ENCODE results near the gene GRM2.

GRM2 gene

DNA sequence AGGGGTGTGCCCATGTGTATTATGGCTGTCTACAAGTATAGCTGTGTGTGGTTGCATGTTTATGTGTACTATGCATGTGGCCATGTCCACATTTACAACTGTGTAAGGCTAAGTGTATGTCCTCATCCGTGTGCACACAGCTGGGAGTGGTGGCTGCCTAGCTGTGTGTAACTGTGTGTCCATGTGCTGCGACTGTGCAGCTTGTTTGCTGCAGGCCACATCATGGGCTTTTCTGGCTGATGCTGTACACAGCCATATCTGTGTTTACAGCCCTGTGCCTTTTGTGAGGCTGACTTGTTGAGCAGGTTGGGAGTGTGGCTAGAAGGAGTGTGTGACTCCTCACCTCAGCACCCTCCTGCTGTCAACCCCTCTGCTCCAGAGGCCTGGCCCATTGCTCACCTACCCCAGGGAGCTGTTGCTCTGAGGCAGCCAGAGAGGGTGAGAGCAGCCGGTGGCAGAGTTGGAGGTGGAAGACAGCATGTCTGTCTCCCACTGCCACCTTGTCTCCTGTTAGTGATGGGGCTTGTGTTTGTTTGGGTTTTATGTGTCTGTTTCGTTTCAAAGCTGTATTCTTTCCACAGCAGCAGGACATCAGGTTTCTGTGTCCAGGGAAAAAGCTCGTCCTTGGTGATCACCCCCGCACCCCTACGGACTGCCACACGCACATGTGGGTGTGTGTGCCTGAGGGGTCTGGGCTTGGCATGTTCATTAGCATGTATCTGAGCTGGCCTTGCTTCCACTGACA lies 1.4 kb upstream of the GRM2 start:
- no peak for DNase-seq (ENCODE audit: low spot score)

DNA sequence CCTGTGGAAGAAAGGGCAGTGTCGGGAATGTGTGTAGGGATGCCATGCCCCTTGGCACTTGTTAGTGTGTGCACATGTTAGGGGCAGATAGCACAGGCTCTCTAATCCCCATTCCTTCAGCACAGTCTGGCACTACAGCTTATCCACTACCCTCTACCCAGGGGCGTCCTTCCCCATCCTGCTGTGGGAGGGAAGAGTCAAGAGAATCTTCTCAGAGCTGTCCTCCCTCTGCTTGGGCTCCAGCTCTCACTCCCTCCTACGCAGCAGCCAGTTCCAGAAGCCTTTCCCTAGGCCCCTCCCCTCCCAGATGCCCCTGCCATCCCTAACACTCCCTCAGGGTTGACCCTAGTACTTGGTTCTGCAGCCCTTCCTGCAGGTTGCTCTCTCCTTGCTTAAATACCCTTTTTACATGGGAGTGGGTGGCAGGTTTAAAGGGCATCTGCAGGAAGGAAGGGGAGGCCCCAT lies 815 bp upstream of the GRM2 start:
- no peak for DNase-seq (ENCODE audit: low spot score)

DNA sequence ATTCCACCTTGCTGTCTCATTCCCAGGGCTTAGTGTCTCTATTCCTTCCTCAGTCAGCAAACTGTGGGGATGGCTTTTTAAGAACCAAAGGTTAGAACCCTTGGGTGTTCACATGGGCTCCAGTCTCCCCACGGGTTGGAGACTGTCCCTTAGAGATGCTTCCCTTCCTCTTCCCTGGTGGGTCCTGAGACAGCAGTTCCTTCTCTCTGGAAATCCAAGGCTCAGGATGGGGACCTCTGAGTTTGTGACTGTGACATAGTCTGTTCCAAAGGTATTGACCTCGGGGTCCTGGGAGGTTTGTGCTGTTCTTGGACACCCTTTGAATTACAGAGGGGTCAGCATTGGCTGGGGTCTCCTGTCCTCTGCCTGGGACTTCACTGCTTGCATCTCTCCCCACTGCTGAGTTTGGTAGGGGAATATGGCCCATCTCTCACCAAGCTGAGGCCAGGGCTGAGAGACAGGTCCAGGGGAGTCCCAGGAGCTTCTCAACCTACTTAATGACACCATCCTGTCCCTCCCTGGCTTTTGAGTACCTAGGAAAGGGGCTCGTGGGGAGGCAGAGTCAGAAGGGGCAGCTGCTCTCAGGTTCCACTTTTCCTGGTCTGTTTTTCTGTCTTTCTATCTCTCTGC lies 1.5 kb downstream of the GRM2 start:
- DNase-seq (ENCODE audit: low spot score): no peak

DNA sequence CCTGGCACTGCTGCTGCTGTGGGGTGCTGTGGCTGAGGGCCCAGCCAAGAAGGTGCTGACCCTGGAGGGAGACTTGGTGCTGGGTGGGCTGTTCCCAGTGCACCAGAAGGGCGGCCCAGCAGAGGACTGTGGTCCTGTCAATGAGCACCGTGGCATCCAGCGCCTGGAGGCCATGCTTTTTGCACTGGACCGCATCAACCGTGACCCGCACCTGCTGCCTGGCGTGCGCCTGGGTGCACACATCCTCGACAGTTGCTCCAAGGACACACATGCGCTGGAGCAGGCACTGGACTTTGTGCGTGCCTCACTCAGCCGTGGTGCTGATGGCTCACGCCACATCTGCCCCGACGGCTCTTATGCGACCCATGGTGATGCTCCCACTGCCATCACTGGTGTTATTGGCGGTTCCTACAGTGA lies 2.1 kb downstream of the GRM2 start:
- DNase-seq (ENCODE audit: low spot score): no peak

DNA sequence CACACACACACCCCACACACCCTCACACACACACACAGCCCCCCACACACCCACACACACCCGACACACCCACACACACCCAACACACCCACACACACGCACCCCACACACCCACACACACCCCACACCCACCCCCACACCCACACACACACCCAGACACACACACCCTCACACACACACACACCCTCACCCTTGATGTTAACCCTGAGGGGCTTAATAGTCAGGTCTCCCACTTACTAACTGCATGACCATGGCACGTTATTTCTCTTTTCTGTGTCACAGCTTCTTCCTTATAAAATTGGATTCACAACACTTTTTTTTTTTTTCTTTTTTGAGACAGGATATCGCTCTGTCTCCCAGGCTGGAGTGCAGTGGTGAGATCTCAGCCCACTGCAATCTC lies 2.8 kb downstream of the GRM2 start:
- no peak for DNase-seq (ENCODE audit: low spot score)

DNA sequence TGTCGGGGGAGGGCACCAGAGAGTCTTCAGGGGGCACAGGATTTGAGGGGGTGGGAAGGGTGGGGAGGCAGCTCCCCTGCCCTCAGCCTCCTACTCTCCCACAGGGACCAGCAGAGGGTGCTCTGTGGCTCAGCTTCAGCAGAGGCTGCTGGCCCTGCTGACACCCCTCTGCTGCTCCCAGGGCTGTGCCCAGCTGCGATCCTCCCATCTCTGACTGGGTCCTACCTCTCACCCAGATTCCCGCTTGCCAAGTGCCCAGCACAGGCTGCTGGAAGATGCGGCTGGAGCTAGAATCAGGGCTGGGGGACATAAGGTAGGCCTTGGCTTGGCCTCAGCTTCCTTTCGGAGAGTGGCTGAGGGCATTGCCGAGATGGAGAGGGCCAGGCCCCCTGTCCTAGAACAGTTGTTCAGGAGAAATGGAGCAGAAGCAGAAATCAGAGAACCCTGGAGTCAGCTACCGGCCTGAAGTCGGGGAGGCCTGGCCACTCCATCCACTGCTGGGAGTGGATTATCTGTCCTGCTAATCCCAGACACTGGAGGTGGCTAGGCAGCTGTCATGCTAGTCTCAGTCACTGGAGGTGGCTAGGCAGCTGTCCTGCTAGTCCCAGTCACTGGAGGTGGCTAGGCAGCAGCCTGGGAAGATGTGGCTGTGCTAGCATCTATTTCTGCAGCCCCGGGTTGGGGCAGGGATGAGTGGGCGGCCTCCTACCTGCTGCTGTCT lies 3.9 kb downstream of the GRM2 start:
- DNase-seq (ENCODE audit: low spot score): no peak

DNA sequence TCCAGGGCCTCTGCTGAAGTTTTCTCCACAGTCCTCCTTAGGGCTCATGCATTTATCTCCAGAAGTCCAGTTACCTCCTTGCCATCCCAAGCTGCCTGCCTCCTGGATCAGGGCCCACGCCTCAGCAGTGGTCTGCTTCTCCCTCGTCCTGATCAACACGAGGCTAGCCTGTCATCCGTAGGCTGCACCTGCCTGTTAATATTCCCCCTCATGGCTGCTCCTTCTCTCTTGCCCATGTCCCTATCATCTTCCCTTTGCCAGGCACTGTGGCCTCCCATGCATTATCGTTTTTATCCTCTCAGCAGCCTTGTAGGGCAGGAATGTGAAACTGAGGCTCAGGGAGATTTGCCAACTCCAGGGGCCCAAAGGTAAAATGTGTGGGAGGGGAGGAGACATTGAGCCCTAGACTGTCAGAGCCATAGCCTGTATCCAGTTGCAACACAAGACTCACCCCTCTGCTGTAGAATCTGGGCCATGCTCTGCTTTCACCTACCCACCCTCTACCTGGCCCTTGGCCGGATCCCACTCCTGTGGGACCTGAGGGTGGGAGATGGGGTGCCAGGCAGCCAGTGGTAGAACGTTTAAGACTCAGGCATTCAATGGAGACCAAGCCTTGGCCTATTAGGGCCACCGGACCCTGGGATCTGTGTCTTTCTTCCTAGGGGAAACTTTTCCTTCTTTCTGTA lies 4.6 kb downstream of the GRM2 start:
- DNase-seq (ENCODE audit: low spot score): no peak

DNA sequence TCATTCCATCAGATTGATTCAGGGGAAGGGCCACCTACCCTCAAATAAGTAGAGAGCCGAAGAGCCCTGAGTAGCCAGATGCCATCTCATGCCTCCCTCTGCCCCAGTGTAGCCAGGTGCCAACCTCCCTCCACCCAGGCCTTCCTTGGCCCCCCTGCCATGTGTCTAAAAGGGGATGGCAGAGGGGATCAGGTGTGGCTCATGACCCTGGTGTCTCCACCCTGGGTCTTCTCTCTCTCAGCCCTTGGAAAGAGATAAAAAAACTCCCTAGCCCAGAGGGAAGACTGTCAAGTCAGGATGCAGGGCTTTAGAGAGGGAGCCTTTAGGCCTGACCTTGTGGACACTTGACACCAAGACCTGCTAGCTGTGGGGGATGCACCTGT lies 5.2 kb downstream of the GRM2 start:
- DNase-seq (ENCODE audit: low spot score): no peak

GRCh38 chr3:51712511-51712931 lies 5.7 kb downstream of the GRM2 start:
- DNase-seq (ENCODE audit: low spot score): no peak

DNA sequence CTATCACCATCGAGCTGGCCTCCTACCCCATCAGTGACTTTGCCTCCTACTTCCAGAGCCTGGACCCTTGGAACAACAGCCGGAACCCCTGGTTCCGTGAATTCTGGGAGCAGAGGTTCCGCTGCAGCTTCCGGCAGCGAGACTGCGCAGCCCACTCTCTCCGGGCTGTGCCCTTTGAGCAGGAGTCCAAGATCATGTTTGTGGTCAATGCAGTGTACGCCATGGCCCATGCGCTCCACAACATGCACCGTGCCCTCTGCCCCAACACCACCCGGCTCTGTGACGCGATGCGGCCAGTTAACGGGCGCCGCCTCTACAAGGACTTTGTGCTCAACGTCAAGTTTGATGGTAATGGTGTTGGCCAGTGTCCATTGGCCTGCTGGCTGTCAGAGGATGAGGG lies 6.1 kb downstream of the GRM2 start:
- DNase-seq (ENCODE audit: low spot score): no peak

GRCh38 chr3:51715231-51715976 lies 8.5 kb downstream of the GRM2 start:
- no peak for DNase-seq (ENCODE audit: low spot score)

DNA sequence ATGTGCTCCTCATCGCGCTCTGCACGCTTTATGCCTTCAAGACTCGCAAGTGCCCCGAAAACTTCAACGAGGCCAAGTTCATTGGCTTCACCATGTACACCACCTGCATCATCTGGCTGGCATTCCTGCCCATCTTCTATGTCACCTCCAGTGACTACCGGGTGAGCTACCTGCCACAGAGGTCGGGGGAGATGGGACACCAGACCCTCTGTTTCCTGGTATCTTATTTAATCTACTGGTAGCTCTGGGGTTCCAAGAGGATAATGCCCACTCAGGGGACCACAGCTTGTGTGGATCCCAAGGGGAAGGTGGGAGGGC lies 9.1 kb downstream of the GRM2 start:
- no peak for DNase-seq (ENCODE audit: low spot score)

DNA sequence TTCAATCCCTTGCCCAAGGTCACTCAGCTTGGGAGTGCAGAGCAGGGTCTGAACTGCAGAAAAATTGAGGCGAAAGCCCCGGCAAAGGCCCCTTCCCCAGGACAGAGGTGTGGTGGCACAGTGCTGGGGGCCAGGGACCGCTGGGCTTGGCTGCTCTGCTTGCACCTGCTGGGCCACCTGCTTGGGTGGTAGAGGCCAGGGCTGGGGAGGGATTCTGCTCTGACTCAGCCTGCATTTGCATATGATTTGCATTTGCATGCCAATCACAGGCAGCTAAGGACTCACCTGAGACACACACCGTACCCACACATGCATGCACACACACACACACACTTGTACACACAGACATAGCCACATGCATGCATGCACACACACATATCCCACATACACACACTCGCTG lies 9.9 kb downstream of the GRM2 start:
- DNase-seq (ENCODE audit: low spot score): no peak

GRCh38 chr3:51717446-51717845 lies 10.6 kb downstream of the GRM2 start:
- no peak for DNase-seq (ENCODE audit: low spot score)

DNA sequence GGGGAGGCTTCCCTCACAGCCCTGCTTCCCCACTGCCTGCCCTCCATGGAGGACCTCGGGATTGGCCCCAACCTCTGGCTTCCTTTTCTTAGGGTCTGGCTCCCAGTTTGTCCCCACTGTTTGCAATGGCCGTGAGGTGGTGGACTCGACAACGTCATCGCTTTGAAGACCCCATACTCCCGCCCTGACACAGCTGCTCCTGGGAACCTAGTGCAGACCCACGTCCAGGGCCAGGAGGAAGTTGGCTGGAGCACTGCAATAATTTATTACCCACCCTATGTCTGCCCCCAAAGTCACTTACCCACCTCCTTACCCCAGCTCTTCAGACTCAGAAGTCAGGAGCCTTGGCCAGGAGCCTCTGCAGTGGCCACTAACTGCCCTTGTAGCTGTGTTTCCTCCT lies 11.1 kb downstream of the GRM2 start:
- no peak for DNase-seq (ENCODE audit: low spot score)

DNA sequence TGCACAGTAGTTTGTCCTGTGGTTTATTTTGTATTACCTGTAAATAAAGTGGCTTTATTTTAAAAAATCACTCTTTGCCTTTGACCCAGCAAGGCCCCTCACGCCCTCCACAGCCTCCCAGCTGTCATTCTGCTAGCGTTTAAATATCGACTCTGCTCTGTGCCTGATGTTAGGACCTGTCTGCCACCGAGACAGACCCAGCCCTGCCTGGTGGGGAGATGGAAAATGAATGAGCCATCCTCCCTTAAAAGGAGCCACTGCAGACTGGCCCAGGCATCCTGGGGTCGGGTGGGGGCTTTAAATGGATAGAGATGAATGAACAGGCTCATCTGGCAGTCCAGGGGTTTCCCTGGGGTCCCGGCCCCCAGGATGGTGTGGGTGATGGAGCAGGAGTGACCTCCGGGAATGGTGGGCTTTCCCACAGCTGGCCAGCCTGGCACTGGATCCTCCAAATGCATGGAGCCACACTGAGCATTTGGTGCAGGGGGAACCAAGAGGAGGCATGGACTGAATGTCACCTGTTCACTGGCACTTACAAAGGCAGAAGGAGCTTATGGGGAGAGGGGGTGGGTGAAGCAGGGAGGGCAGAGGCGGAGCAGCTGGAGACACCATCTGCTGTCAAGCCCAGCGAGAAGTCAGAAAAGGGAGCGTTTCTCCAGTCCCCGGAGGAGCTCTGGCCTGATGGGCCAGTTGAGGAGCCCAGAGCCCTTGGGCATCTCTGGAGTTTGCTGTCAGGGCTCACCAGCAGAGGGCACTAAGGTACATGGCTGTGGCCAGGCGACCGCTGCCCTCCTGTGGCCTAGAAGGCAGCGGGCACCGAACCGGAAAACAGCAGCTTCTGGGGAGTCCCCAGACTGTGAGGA lies 11.9 kb downstream of the GRM2 start:
- DNase-seq (ENCODE audit: low spot score): peak; percentile 61

DNA sequence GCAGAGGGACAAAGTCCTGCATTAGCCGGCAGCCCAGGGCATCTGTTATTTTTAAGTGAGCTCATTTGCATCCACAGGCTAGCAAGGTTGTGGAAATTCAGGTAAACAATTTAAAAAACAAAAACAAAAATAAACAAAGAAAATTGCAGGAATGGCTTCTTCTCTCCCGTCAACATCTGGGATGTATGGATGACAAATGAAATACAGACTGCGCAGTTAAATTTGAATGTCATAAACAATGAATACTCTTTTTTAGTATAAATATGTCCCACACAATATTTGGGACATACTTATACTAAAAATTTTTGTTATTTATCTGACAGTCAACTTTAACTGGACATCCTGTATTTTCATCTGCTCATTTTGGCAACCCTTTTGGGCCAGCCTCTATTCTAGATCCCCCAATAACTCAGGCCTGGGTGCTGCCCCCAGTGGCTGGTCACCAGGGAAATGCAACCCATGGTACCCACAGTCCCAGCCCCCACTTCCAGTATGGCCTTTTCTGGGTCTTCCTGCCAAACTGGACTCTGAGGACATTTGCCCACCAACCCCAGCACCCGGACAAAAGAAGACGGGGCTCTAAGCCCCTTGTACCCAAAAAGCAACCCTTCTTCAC lies 12.7 kb downstream of the GRM2 start:
- no peak for DNase-seq (ENCODE audit: low spot score)

DNA sequence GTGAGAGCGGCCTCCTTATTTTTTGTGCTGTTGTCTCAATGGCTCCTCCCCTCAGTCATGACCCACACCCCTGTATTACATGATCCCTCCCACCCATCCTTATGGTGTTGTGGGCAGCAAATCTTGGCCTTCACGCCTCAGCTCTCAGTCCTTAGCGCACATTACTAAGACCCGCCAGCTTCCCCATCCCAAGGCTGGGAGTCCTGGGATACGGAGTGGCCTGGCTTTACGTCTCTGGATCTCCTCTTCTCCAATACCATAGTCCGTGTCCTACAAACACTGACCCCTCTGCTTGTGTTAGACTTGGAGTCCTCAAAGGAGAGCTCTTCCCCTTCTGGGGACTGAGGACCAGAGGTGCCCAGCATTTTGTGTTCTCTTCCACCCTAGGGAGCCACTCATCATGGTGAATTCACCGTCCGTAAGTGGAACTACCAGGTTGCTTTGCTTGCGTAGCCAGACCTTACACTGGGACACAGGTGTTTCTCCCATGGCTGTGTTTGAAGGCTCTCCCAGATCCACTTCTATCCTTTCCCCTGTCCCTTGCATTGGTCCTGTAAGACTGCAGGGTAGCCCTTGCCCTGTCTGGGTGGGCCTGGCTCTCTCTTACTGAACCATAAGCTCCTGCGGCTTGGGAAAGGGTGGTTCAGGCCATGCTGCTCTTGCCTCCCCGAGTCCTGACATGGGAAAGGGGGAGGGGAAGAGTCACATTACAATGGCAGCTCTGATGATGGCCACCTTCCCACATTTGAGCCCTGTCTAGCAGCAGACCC lies 13.6 kb downstream of the GRM2 start:
- DNase-seq (ENCODE audit: low spot score): no peak

DNA sequence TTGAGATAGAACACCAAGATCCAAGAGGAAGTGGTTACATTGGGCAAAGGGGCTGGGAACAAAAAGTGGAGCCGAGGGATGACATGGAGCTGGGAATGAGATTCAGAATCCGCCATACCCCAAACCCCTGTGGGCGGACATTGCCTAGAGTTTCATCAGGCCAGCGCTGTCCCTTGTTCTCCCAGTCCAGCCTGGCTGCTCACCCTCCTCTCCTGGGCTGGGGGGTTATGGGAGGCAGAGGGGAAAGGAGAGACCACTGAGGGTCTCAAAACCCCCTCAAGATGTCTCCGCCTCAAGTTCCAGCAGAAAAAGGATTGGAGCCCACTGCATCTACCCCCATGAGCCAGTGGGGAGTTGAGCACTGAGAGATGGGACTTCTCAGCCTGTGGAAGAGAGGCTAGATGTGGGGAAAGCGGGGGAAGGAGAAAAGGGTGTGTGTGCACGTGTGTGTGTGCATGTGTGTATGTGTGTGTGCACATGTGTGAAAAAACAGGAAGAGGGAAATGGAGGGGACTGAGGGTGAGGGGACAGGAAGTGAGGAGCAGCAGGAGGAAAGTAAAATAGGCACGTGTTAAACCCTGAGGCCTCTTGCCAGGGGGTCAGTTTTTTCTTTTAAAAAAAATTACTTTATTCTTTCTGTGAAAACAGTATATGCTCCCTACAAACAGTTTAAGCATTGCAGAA lies 14.3 kb downstream of the GRM2 start:
- DNase-seq (ENCODE audit: low spot score): no peak
